ENCODE results near the gene HSDL1. TPM values are rescaled to one million over a fixed set of nuclear protein-coding genes. Genes with fewer than 3 reads are reported as not detected.

HSDL1 gene
- total RNA-seq, 4 donors from 2014 or later = 8.3 to 22.8 (median 12.4) TPM

- Histone ChIP-seq H3K27ac (no peak overlapping the region), H3K4me3 (no peak overlapping the region), H3K4me1 (no peaks in the 10 kb centered on the region), H3K9me3 (no peaks in the 10 kb centered on the region), H3K27me3 (no peaks in the 10 kb centered on the region), H3K36me3 (peaks cover 87% of the 10 kb centered on the region)
- TF ChIP-seq EP300 (IDR thresholded peaks at IDR 0.05) (no peak), POLR2A (IDR thresholded peaks at IDR 0.05) (no peak), CTCF (IDR thresholded peaks at IDR 0.05) (no peak), POLR2AphosphoS5 (IDR thresholded peaks at IDR 0.05) (no peak)
- WGBS = 62% methylated on average over 8 of the region's 8 CpGs
- DNase-seq (ENCODE audit: low spot score in 2 of 2) = no peak
Observed at GRCh38 chr16:84080378-84080777, 64.6 kb downstream of the HSDL1 start.

GRCh38 chr16:84079664-84080063 lies 65.3 kb downstream of the HSDL1 start:
- Histone ChIP-seq H3K27ac (no peak overlapping the region), H3K36me3 (peaks cover 94% of the 10 kb centered on the region), H3K9me3 (no peaks in the 10 kb centered on the region), H3K27me3 (no peaks in the 10 kb centered on the region), H3K4me3 (no peak overlapping the region), H3K4me1 (no peaks in the 10 kb centered on the region)
- no peak for DNase-seq (ENCODE audit: low spot score in 2 of 2)
- no peak for TF ChIP-seq EP300 (IDR thresholded peaks at IDR 0.05)
- TF ChIP-seq POLR2AphosphoS5 (IDR thresholded peaks at IDR 0.05) = no peak
- no peak for TF ChIP-seq POLR2A (IDR thresholded peaks at IDR 0.05)
- WGBS = 88% methylated on average over 6 of the region's 6 CpGs

- Histone ChIP-seq H3K27ac (no peak overlapping the region), H3K27me3 (no peaks in the 10 kb centered on the region), H3K9me3 (no peaks in the 10 kb centered on the region), H3K4me3 (no peak overlapping the region), H3K4me1 (no peaks in the 10 kb centered on the region), H3K36me3 (peaks cover 98% of the 10 kb centered on the region)
- no peak for DNase-seq (ENCODE audit: low spot score in 2 of 2)
- TF ChIP-seq EP300 (IDR thresholded peaks at IDR 0.05) (no peak), POLR2A (IDR thresholded peaks at IDR 0.05) (no peak), CTCF (IDR thresholded peaks at IDR 0.05) (no peak), POLR2AphosphoS5 (IDR thresholded peaks at IDR 0.05) (no peak)
- 100% methylated on average over 8 of the region's 11 CpGs for WGBS
Observed at GRCh38 chr16:84075376-84075775, 69.6 kb downstream of the HSDL1 start.

- no peaks in the 10 kb centered on the region for H3K27me3 ChIP-seq
- H3K4me1 ChIP-seq = no peaks in the 10 kb centered on the region
- peaks cover 98% of the 10 kb centered on the region for H3K36me3 ChIP-seq
- WGBS = 91% methylated on average over 1 of the region's 3 CpGs
- H3K27ac ChIP-seq = no peak overlapping the region
- TF ChIP-seq EP300 (IDR thresholded peaks at IDR 0.05) (no peak), POLR2AphosphoS5 (IDR thresholded peaks at IDR 0.05) (no peak), CTCF (IDR thresholded peaks at IDR 0.05) (no peak), POLR2A (IDR thresholded peaks at IDR 0.05) (no peak)
- H3K4me3 ChIP-seq = no peak overlapping the region
- no peak for DNase-seq (ENCODE audit: low spot score in 2 of 2)
- H3K9me3 ChIP-seq = no peaks in the 10 kb centered on the region
Observed at GRCh38 chr16:84074721-84075120, 70.3 kb downstream of the HSDL1 start.

Other genes starting within 250 kb of the HSDL1 start
- 10 to 100 TPM in 1 of 4 donors, 1 to 10 TPM in 3; 4.4 to 23.7 (median 5.7) TPM for gene MLYCD, start 246.1 kb downstream of the HSDL1 start, total RNA-seq
- 1 to 10 TPM; 1.0 to 2.2 (median 1.5) TPM for gene OSGIN1, start 191.9 kb downstream of the HSDL1 start, total RNA-seq
- not detected for gene NECAB2, start 176.9 kb downstream of the HSDL1 start, total RNA-seq
- not detected for gene SLC38A8, start 102.4 kb downstream of the HSDL1 start, total RNA-seq
- 100 to 1,000 TPM in 1 of 4 donors, 10 to 100 TPM in 3; 70.0 to 116 (median 86.5) TPM for gene MBTPS1, start 28.2 kb downstream of the HSDL1 start, total RNA-seq
- gene DNAAF1, start 131 bp upstream of the HSDL1 start, total RNA-seq = under 1 TPM in 2 of 4 donors, not detected in 2; 0.72 to 0.89 TPM
- 10 to 100 TPM; 46.7 to 75.5 (median 55.2) TPM for gene TAF1C, start 41.9 kb upstream of the HSDL1 start, total RNA-seq
- gene ADAD2, start 46.0 kb upstream of the HSDL1 start, total RNA-seq = 1 to 10 TPM in 3 of 4 donors, not detected in 1; 1.9 to 2.6 (median 2.4) TPM
- not detected for gene KCNG4, start 94.8 kb upstream of the HSDL1 start, total RNA-seq
- gene WFDC1, start 149.7 kb upstream of the HSDL1 start, total RNA-seq = 1 to 10 TPM in 2 of 4 donors, under 1 TPM in 1, not detected in 1; 0.49 to 1.4 (median 1.3) TPM
- gene ATP2C2, start 223.4 kb upstream of the HSDL1 start, total RNA-seq = 10 to 100 TPM; 28.0 to 85.6 (median 40.3) TPM